Measurements from ENCODE around the gene CENPE. TPM values are rescaled to one million over a fixed set of nuclear protein-coding genes. Genes with fewer than 3 reads are reported as not detected.

CENPE gene
- total RNA-seq, 2 donors from 2014 or later = 0.87 to 4.5 TPM

GRCh38 chr4:103097112-103097511 is 101.0 kb downstream of the CENPE start:
- no peak for DNase-seq (ENCODE audit: low spot score)
- no peak overlapping the region for H3K4me3 ChIP-seq
- WGBS = 89% methylated on average over 2 of the region's 2 CpGs
- H3K9me3 ChIP-seq = no peaks in the 10 kb centered on the region
- intact Hi-C loops (cut with DNase I) = loop anchor here (5.0 to 10.0 kb wide), 5 partner anchors 52 to 752 kb away; partner anchors contain the start of genes SLC39A8, SLC9B1 and UBE2D3
- no peaks in the 10 kb centered on the region for H3K27me3 ChIP-seq (replicated peaks; ENCODE audit: insufficient read depth)
- H3K4me1 ChIP-seq (replicated peaks) = no peaks in the 10 kb centered on the region
- no peaks in the 10 kb centered on the region for H3K36me3 ChIP-seq
- TF ChIP-seq POLR2AphosphoS5 (IDR thresholded peaks at IDR 0.05) = no peak
- TF ChIP-seq CTCF (IDR thresholded peaks at IDR 0.05) = no peak
- no peak for TF ChIP-seq POLR2A (IDR thresholded peaks at IDR 0.05)
- no peak overlapping the region for H3K27ac ChIP-seq

GRCh38 chr4:103095080-103095479 is 103.1 kb downstream of the CENPE start:
- Histone ChIP-seq H3K4me1 (replicated peaks) (no peaks in the 10 kb centered on the region), H3K27ac (no peak overlapping the region), H3K27me3 (replicated peaks; ENCODE audit: insufficient read depth) (no peaks in the 10 kb centered on the region), H3K9me3 (no peaks in the 10 kb centered on the region), H3K4me3 (no peak overlapping the region), H3K36me3 (peaks cover 0 to 4% of the 10 kb centered on the region in 2 donors)
- WGBS = 52% methylated on average over 3 of the region's 3 CpGs
- intact Hi-C loops (cut with DNase I) = loop anchor here (5.0 to 10.0 kb wide), 5 partner anchors 50 to 750 kb away; partner anchors contain the start of genes SLC39A8, SLC9B1 and UBE2D3
- DNase-seq (ENCODE audit: low spot score) = no peak
- no peak for TF ChIP-seq CTCF (IDR thresholded peaks at IDR 0.05)
- TF ChIP-seq POLR2A (IDR thresholded peaks at IDR 0.05) = no peak
- no peak for TF ChIP-seq POLR2AphosphoS5 (IDR thresholded peaks at IDR 0.05)

GRCh38 chr4:103092245-103092644 is 105.9 kb downstream of the CENPE start:
- H3K27me3 ChIP-seq (replicated peaks; ENCODE audit: insufficient read depth) = no peaks in the 10 kb centered on the region
- no peak overlapping the region for H3K27ac ChIP-seq
- H3K9me3 ChIP-seq = no peaks in the 10 kb centered on the region
- no peak overlapping the region for H3K4me3 ChIP-seq
- H3K4me1 ChIP-seq (replicated peaks) = no peaks in the 10 kb centered on the region
- intact Hi-C loops (cut with DNase I) = loop anchor here (5.0 to 10.0 kb wide), 3 partner anchors 47 to 747 kb away; partner anchors contain the start of gene SLC39A8
- peaks cover 0 to 17% of the 10 kb centered on the region in 2 donors for H3K36me3 ChIP-seq
- DNase-seq (ENCODE audit: low spot score) = no peak
- TF ChIP-seq POLR2AphosphoS5 (IDR thresholded peaks at IDR 0.05) (no peak), CTCF (IDR thresholded peaks at IDR 0.05) (no peak), POLR2A (IDR thresholded peaks at IDR 0.05) (no peak)

- peaks cover 0 to 17% of the 10 kb centered on the region in 2 donors for H3K36me3 ChIP-seq
- no peak overlapping the region for H3K4me3 ChIP-seq
- TF ChIP-seq POLR2AphosphoS5 (IDR thresholded peaks at IDR 0.05) (no peak), CTCF (IDR thresholded peaks at IDR 0.05) (peak in 3 of 4 experiments; percentile 28 to 50 (median 43)), POLR2A (IDR thresholded peaks at IDR 0.05) (no peak)
- no peak overlapping the region for H3K27ac ChIP-seq
- no peaks in the 10 kb centered on the region for H3K4me1 ChIP-seq (replicated peaks)
- peak; percentile 10 for DNase-seq (ENCODE audit: low spot score)
- H3K9me3 ChIP-seq = no peaks in the 10 kb centered on the region
- WGBS = 42% methylated on average over 3 of the region's 3 CpGs
- intact Hi-C loops (cut with DNase I) = loop anchor here (5.0 to 10.0 kb wide), 3 partner anchors 47 to 747 kb away; partner anchors contain the start of gene SLC39A8
- H3K27me3 ChIP-seq (replicated peaks; ENCODE audit: insufficient read depth) = no peaks in the 10 kb centered on the region
These were observed 106.4 kb downstream of the CENPE start for GRCh38 chr4:103091601-103092223.

- TF ChIP-seq POLR2A (IDR thresholded peaks at IDR 0.05) (no peak), POLR2AphosphoS5 (IDR thresholded peaks at IDR 0.05) (no peak), CTCF (IDR thresholded peaks at IDR 0.05) (no peak)
- Histone ChIP-seq H3K27ac (no peak overlapping the region), H3K9me3 (no peaks in the 10 kb centered on the region), H3K27me3 (replicated peaks; ENCODE audit: insufficient read depth) (no peaks in the 10 kb centered on the region), H3K36me3 (peaks cover 0 to 17% of the 10 kb centered on the region in 2 donors), H3K4me3 (no peak overlapping the region), H3K4me1 (replicated peaks) (no peaks in the 10 kb centered on the region)
- 91% methylated on average over 2 of the region's 2 CpGs for WGBS
- DNase-seq (ENCODE audit: low spot score) = no peak
- intact Hi-C loops (cut with DNase I) = no loop called here
These were observed 108.7 kb downstream of the CENPE start for GRCh38 chr4:103089481-103089880.

Data from prostate gland (tissue), 2 donors.